GM23338 (cell line): ENCODE data around the gene OOSP3.

Source experiments
- EZH2 ChIP-seq: fragments of 200-600 bp; sonication (generic); IDR thresholded peaks from one replicate; pipeline ENCODE4 v1.8.0; 2017; ENCODE audit warnings: antibody characterized with exemption, mild to moderate bottlenecking, low read depth; ENCODE audit not compliant: unreplicated experiment
- EZH2phosphoT487 ChIP-seq: fragments of 200-600 bp; sonication (generic); IDR thresholded peaks from one replicate; pipeline ENCODE4 v1.8.1; 2018; ENCODE audit warnings: antibody characterized with exemption; ENCODE audit not compliant: unreplicated experiment
- NANOG ChIP-seq: IDR thresholded peaks from 2 replicates; pipeline ENCODE4 v1.6.1; 2016; ENCODE audit warnings: antibody characterized with exemption, borderline replicate concordance
- POLR2AphosphoS5 ChIP-seq: IDR thresholded peaks from 2 replicates; pipeline ENCODE4 v1.6.1; 2016; ENCODE audit warnings: antibody characterized with exemption, low read depth
- REST ChIP-seq: IDR thresholded peaks from one replicate; pipeline ENCODE4 v1.6.1; 2018; ENCODE audit warnings: antibody characterized with exemption; ENCODE audit not compliant: unreplicated experiment
- ZNF114 ChIP-seq: fragments of 250-450 bp; sonication (Bioruptor Pico); IDR thresholded peaks from 2 replicates; pipeline ENCODE4 v1.5.0; 2020; ENCODE audit warnings: mild to moderate bottlenecking, moderate library complexity
- TF ChIP-seq, protein P1 (sequence below), 2 experiments: fragments of 200-600 bp in 1 of 2; sonication (generic) in 1 of 2; conservative IDR thresholded peaks; 2 replicates each; pipeline versions ENCODE4 v1.5.1 to v1.6.1; 2016 to 2017; ENCODE audit warnings: antibody characterized with exemption in 2 of 2, low read depth in 2 of 2, mild to moderate bottlenecking in 2 of 2, moderate library complexity in 1 of 2

GRCh38 chr11:59839615-59840014 lies 39.0 kb upstream of the OOSP3 start:
- TF ChIP-seq, protein P1, sequence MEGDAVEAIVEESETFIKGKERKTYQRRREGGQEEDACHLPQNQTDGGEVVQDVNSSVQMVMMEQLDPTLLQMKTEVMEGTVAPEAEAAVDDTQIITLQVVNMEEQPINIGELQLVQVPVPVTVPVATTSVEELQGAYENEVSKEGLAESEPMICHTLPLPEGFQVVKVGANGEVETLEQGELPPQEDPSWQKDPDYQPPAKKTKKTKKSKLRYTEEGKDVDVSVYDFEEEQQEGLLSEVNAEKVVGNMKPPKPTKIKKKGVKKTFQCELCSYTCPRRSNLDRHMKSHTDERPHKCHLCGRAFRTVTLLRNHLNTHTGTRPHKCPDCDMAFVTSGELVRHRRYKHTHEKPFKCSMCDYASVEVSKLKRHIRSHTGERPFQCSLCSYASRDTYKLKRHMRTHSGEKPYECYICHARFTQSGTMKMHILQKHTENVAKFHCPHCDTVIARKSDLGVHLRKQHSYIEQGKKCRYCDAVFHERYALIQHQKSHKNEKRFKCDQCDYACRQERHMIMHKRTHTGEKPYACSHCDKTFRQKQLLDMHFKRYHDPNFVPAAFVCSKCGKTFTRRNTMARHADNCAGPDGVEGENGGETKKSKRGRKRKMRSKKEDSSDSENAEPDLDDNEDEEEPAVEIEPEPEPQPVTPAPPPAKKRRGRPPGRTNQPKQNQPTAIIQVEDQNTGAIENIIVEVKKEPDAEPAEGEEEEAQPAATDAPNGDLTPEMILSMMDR (conservative IDR thresholded peaks at IDR 0.05; ENCODE audit: low read depth in 2 of 2): no peak
- TF ChIP-seq REST (no peak), EZH2 (no peak), POLR2AphosphoS5 (no peak), ZNF114 (CRISPR knock-in tag) (no peak), EZH2phosphoT487 (no peak), NANOG (no peak)
